Measurements from ENCODE around the gene COPB1.

The COPB1 gene

GRCh38 chr11:14422814-14423182 is 76.8 kb downstream of the COPB1 start:
- no peak for DNase-seq

GRCh38 chr11:14422052-14422813 is 77.4 kb downstream of the COPB1 start:
- peak; percentile 97 to 99 for DNase-seq

GRCh38 chr11:14420223-14420622 is 79.4 kb downstream of the COPB1 start:
- no peak for DNase-seq

GRCh38 chr11:14418801-14419417 is 80.7 kb downstream of the COPB1 start:
- peak in 1 of 2 experiments; percentile 45 for DNase-seq

- no peak for DNase-seq
Observed at GRCh38 chr11:14417617-14418374, 81.8 kb downstream of the COPB1 start.

- DNase-seq: no peak
Observed at GRCh38 chr11:14417186-14417585, 82.4 kb downstream of the COPB1 start.

GRCh38 chr11:14414470-14415461 is 84.8 kb downstream of the COPB1 start:
- DNase-seq: no peak

- no peak for DNase-seq
Observed at GRCh38 chr11:14413307-14414069, 86.1 kb downstream of the COPB1 start.

GRCh38 chr11:14411818-14412217 is 87.8 kb downstream of the COPB1 start:
- DNase-seq: peak in 1 of 2 experiments; percentile 20

- no peak for DNase-seq
Observed at GRCh38 chr11:14409891-14410290, 89.7 kb downstream of the COPB1 start.

GRCh38 chr11:14408612-14409011 is 91.0 kb downstream of the COPB1 start:
- no peak for DNase-seq

All from NCI-H446 (cell line).